Type B pancreatic cell (in vitro differentiated cells): ENCODE data around the gene SYNJ2. TPM values are rescaled to one million over a fixed set of nuclear protein-coding genes. Genes with fewer than 3 reads are reported as not detected.
A peak's percentile ranks its signal among the peaks of the same experiment; 100 is the strongest.

ENCODE experiments used
- DNase-seq: peaks from one replicate; pipeline ENCODE4 v3.0.0; 2021; ENCODE audit warnings: mixed read lengths; ENCODE audit not compliant: unreplicated experiment; ENCODE audit errors: extremely low spot score
- H3K27ac Mint-ChIP-seq: 2 replicates; pipeline ENCODE4 v1.8.0; 2021; ENCODE audit warnings: mild to moderate bottlenecking, mixed read lengths
- H3K27me3 Mint-ChIP-seq: 2 replicates; pipeline ENCODE4 v1.8.0; 2021; ENCODE audit warnings: mixed read lengths
- H3K36me3 Mint-ChIP-seq: 2 replicates; pipeline ENCODE4 v1.8.0; 2021; ENCODE audit warnings: mixed read lengths
- H3K4me1 Mint-ChIP-seq: one replicate; pipeline ENCODE4 v1.8.0; 2021; ENCODE audit warnings: mixed read lengths; ENCODE audit not compliant: unreplicated experiment
- H3K4me3 Mint-ChIP-seq: 2 replicates; pipeline ENCODE4 v1.8.0; 2021; ENCODE audit warnings: mild to moderate bottlenecking, mixed read lengths
- H3K9me3 Mint-ChIP-seq: 2 replicates; pipeline ENCODE4 v1.8.0; 2021; ENCODE audit warnings: mixed read lengths
- CTCF ChIP-seq: fragments of 200-600 bp; sonication (generic); conservative IDR thresholded peaks from 2 replicates; pipeline ENCODE4 v1.5.0; 2021; ENCODE audit warnings: antibody characterized with exemption, mild to moderate bottlenecking
- total RNA-seq: library from RNA; stranded (reverse); gene quantifications from 2 replicates; pipeline ENCODE4 v1.2.1, GENCODE V29; 2021; ENCODE audit warnings: low replicate concordance

Gene SYNJ2
- total RNA-seq, 1 donor from 2014 or later: 17.0 TPM

DNA sequence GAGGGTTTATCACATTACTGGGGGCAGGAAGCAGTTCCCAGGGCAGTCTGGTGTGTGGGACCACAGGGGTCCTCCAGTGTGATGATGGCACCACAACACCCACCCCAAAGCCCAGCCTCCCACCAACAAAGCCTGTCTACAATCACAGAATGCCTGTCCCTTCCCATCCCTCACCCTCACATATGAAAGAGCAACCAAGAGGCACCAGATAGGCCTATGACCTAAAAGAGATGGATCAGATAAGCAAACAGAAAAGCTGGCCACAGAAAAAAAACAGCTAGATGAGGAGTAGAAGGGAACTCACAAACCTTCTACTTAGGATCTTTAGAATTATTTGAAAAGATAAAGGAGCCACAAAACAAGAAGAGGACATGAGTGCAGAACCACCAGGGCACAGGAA, 132.1 kb downstream of the SYNJ2 start:
- Mint-ChIP-seq H3K4me1 (no peaks in the 10 kb centered on the region), H3K36me3 (peaks cover 14% of the 10 kb centered on the region), H3K4me3 (no peak overlapping the region), H3K27ac (no peak overlapping the region), H3K27me3 (no peaks in the 10 kb centered on the region), H3K9me3 (no peaks in the 10 kb centered on the region)
- DNase-seq: no peak
- TF ChIP-seq CTCF: no peak

GRCh38 chr6:158115102-158115501, 133.4 kb downstream of the SYNJ2 start:
- peaks cover 10% of the 10 kb centered on the region for H3K36me3 Mint-ChIP-seq
- H3K4me1 Mint-ChIP-seq: no peaks in the 10 kb centered on the region
- no peak overlapping the region for H3K27ac Mint-ChIP-seq
- H3K9me3 Mint-ChIP-seq: no peaks in the 10 kb centered on the region
- no peak overlapping the region for H3K4me3 Mint-ChIP-seq
- no peak for DNase-seq
- no peak for TF ChIP-seq CTCF
- H3K27me3 Mint-ChIP-seq: no peaks in the 10 kb centered on the region

DNA sequence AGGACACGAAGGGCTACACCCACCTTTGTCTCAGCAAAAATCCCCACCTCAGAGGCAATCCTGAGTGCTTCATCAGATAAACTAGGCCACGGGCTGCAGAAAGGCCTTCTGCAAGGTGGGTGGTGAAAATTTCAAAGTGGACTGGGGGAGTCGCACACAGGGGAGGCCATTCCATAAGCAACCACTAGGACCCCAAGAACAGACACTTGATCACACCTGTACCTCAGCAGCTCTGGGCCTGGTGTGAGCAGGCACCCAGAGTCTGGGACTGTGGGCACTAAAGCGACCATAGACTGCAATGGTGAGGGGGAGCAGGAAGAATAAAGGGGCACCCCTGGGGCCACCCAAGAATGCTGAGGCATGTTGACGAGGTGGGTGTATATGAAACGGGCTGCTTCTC, 133.8 kb downstream of the SYNJ2 start:
- Mint-ChIP-seq H3K36me3 (peaks cover 10% of the 10 kb centered on the region), H3K4me1 (no peaks in the 10 kb centered on the region), H3K27me3 (no peaks in the 10 kb centered on the region), H3K9me3 (no peaks in the 10 kb centered on the region), H3K27ac (no peak overlapping the region), H3K4me3 (no peak overlapping the region)
- DNase-seq: no peak
- TF ChIP-seq CTCF: no peak

GRCh38 chr6:158118886-158119285, 137.2 kb downstream of the SYNJ2 start:
- Mint-ChIP-seq H3K4me1 (no peaks in the 10 kb centered on the region), H3K9me3 (no peaks in the 10 kb centered on the region), H3K4me3 (no peak overlapping the region), H3K27ac (no peak overlapping the region), H3K36me3 (peaks cover 24% of the 10 kb centered on the region), H3K27me3 (no peaks in the 10 kb centered on the region)
- DNase-seq: no peak
- TF ChIP-seq CTCF: no peak

DNA sequence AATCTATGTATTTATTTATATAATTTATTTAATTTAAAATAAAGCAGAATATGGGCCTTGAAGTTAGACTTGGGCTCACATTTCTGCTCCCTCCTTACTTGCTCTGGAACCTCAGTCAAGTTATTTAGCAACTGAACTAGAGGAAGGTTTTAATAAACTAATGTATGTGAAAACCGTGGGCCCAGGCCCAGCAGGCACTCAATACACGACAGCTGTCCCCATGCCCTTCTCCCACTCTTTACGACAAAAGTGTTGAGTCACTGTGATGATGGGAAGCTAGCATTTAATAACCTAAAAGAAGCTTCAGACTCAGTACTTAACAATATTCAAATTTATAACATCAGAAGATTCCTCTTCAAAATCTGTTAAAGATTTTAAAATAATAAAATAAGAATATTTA, 139.7 kb downstream of the SYNJ2 start:
- no peaks in the 10 kb centered on the region for H3K9me3 Mint-ChIP-seq
- H3K27ac Mint-ChIP-seq: no peak overlapping the region
- no peak for DNase-seq
- H3K36me3 Mint-ChIP-seq: peaks cover 35% of the 10 kb centered on the region
- H3K4me3 Mint-ChIP-seq: no peak overlapping the region
- H3K4me1 Mint-ChIP-seq: no peaks in the 10 kb centered on the region
- no peaks in the 10 kb centered on the region for H3K27me3 Mint-ChIP-seq
- TF ChIP-seq CTCF: no peak

DNA sequence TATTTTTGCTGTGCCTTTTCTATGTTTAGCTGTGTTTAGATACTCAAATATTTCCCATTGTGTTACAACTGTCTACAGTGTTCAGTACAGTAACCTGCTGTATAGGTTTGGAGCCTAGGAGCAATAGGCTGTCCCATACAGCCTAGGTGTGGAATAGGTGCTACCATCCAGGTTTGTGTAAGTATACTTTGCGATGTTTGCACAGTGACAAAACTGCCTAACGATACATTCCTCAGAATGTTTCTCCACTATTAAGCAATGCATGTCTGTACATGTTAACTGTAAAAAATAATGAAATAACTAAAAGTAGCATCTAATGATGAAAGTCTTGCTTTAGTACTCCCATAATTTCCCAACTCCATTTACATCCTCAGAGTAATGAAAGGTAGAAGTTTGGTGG, 140.4 kb downstream of the SYNJ2 start:
- no peak for DNase-seq
- no peaks in the 10 kb centered on the region for H3K9me3 Mint-ChIP-seq
- peak overlapping the region; percentile 27 for H3K27ac Mint-ChIP-seq
- no peaks in the 10 kb centered on the region for H3K4me1 Mint-ChIP-seq
- no peak for TF ChIP-seq CTCF
- H3K36me3 Mint-ChIP-seq: peaks cover 35% of the 10 kb centered on the region
- H3K27me3 Mint-ChIP-seq: no peaks in the 10 kb centered on the region
- H3K4me3 Mint-ChIP-seq: no peak overlapping the region
